Psoas muscle (tissue), 8 donors: Measurements from ENCODE around the gene CEP126. TPM values are rescaled to one million over a fixed set of nuclear protein-coding genes. Genes with fewer than 3 reads are reported as not detected.

ENCODE experiments used
- ATAC-seq, 4 donors: fragments of 200-7000 bp; cut with Tn5 transposase; one replicate each; pipeline ENCODE4 v1.9.1; 2020; ENCODE audit warnings: moderate library complexity in 3 of 4, mild to moderate bottlenecking in 2 of 4
- DNase-seq, 2 donors: peaks; one replicate each; pipeline ENCODE4 v3.0.0-alpha.2; 2020
- H3K27ac ChIP-seq: fragments of 200-600 bp; one replicate; pipeline ENCODE4 v1.8.0; 2022
- H3K27me3 ChIP-seq, 3 donors: fragments of 200-600 bp in 1 of 3; one replicate each; pipeline versions ENCODE4 v1.6.1 to v1.8.0; 2013 to 2022; ENCODE audit warnings: low read length in 2 of 3, mild to moderate bottlenecking in 2 of 3, moderate library complexity in 1 of 3; ENCODE audit not compliant: insufficient read depth in 3 of 3
- H3K36me3 ChIP-seq, 2 donors: fragments of 200-600 bp in 1 of 2; one replicate each; pipeline versions ENCODE4 v1.6.1 to v1.8.0; 2013 to 2022; ENCODE audit warnings: low read depth in 1 of 2, mild to moderate bottlenecking in 1 of 2, moderate library complexity in 1 of 2; ENCODE audit not compliant: insufficient read depth in 1 of 2
- H3K4me1 ChIP-seq: fragments of 200-600 bp; one replicate; pipeline ENCODE4 v1.8.0; 2022
- H3K4me3 ChIP-seq: fragments of 200-600 bp; one replicate; pipeline ENCODE4 v1.8.0; 2022; ENCODE audit warnings: mild to moderate bottlenecking
- H3K9me3 ChIP-seq: fragments of 200-600 bp; one replicate; pipeline ENCODE4 v1.8.0; 2022
- WGBS, 3 donors: extraction: QIAGEN DNeasy Blood & Tissue Kit; methylation state at CpG; one replicate each; pipeline versions ENCODE4 v1.1.6 to v1.1.7; 2013; 5-methylcytosine and 5-hydroxymethylcytosine counted together
- intact Hi-C, 2 donors: fragments of 100-400 bp; cut with DNase I; formaldehyde crosslinking; loops; one replicate each; pipeline versions ENCODE4 v1.11.0 to v1.14.2; 2022
- polyA plus RNA-seq, 3 donors: library from polyadenylated mRNA; stranded (reverse); fragments of 200-250 nt; gene quantifications; one replicate each; pipeline ENCODE4 v1.2.3, GENCODE V29; 2013
- total RNA-seq, 4 donors: library from RNA; stranded (reverse); fragmentation: NEBNext Ultra II Directional in 2 of 4; extraction: Animal tissue kit (Norgen Biotek cat#: 25700) in 2 of 4; gene quantifications; one replicate each; pipeline versions ENCODE4 v1.2.1 to v1.2.4, GENCODE V29; 2021 to 2023
- TF ChIP-seq, protein P1 (sequence below): fragments of 200-600 bp; IDR thresholded peaks from one replicate; pipeline ENCODE4 v1.8.0; 2022; ENCODE audit warnings: antibody characterized with exemption
- donor health status: healthy with polysubstance abuse.
- donor health status: DM: no; HTN: no; CAD: no; lungs with moderate emphysema.
- donor health status: Bipolar disorder and iron deficiency.
- donor health status: healthy.
- donor health status: DM: yes; HTN: yes; CAD: no.
- donor health status: DM: no; HTN: no; CAD: no.
- donor health status: DM: no; HTN: no; CAD: no.
- donor health status: DM: yes; HTN: yes; CAD: no.

Gene CEP126
- total and polyA plus RNA-seq, 7 donors = 0.12 to 1.2 (median 0.46) TPM

DNA sequence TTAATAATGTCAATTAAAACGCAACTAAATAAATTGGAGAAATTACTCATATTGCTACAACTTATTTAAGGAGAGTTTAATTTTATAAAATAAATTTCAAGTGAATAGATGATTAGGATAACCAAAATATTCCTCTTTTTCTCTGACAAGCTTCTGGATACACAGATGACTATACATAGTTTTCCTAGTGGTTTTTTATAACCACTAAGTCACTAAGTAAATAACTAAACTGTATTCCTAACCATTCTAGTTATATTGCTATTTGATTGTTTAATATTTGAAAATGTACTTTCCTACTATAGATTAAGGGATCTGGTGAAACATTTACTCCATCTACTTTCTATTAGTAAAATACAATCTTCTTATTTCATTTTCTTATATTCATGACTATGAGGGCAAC lies 6.2 kb downstream of the CEP126 start:
- no peak for ATAC-seq
- TF ChIP-seq, protein P1, sequence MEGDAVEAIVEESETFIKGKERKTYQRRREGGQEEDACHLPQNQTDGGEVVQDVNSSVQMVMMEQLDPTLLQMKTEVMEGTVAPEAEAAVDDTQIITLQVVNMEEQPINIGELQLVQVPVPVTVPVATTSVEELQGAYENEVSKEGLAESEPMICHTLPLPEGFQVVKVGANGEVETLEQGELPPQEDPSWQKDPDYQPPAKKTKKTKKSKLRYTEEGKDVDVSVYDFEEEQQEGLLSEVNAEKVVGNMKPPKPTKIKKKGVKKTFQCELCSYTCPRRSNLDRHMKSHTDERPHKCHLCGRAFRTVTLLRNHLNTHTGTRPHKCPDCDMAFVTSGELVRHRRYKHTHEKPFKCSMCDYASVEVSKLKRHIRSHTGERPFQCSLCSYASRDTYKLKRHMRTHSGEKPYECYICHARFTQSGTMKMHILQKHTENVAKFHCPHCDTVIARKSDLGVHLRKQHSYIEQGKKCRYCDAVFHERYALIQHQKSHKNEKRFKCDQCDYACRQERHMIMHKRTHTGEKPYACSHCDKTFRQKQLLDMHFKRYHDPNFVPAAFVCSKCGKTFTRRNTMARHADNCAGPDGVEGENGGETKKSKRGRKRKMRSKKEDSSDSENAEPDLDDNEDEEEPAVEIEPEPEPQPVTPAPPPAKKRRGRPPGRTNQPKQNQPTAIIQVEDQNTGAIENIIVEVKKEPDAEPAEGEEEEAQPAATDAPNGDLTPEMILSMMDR = no peak
- intact Hi-C loops = no loop called here
- WGBS, 3 donors = 95 to 98% (median 98%) methylated on average over 1 of the region's 1 CpG
- DNase-seq = no peak
- Histone ChIP-seq H3K27ac (no peak overlapping the region), H3K4me3 (no peak overlapping the region), H3K27me3 (no peaks in the 10 kb centered on the region), H3K36me3 (no peaks in the 10 kb centered on the region), H3K4me1 (no peaks in the 10 kb centered on the region), H3K9me3 (no peaks in the 10 kb centered on the region)

DNA sequence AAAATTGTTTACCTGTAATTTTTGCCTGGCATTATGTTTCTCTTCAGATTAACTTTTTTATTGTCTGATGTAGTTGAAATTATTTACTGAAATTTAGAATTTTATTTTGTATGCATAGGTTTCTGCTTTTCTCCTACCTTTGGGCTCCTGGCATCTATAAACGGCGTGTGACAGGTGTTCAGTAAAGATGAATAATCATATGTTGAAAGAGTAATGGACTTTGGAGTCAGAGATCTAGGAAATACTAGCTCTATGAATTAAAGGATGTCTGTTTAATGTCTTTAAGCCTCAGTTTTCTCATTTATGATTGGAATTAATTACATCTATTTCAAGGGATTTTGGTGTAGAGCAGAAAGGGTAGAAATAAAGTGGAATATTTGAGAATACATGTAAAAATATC lies 8.7 kb downstream of the CEP126 start:
- ATAC-seq = no peak
- DNase-seq = no peak
- no peaks in the 10 kb centered on the region for H3K4me1 ChIP-seq
- H3K27me3 ChIP-seq = no peaks in the 10 kb centered on the region
- H3K9me3 ChIP-seq = no peaks in the 10 kb centered on the region
- TF ChIP-seq, protein P1 = no peak
- no peak overlapping the region for H3K4me3 ChIP-seq
- WGBS, 3 donors = 78 to 84% (median 81%) methylated on average over 2 of the region's 2 CpGs
- H3K36me3 ChIP-seq = no peaks in the 10 kb centered on the region
- intact Hi-C loops = no loop called here
- H3K27ac ChIP-seq = no peak overlapping the region

DNA sequence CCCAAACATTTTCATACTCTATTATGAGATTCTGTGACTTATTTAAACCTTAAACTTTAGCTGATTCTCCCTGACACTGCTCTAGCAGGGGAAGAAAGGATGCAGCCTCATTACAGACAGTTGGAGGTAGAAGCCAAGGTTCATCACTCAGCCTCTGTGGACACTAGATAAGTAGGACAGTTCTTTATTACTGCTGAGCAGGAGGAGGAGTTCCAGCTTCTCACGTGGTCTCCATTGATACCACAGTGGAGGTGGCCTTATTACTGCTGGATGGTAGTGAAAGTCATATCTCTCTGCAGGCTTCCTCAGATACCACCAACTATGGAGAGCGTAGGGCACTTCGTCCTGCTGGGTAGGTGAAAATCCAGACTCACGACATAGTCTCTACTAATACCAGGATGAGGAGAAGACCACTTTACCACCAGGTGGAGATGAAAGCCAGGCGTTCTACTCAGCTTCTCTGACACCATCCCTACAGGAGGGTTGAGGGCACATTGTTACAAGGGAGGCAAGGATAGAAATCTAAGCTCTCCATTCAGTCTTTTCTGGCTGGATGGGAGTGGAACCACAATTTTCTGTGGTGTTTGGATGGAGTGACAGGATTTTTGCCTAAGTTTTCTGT lies 14.6 kb downstream of the CEP126 start:
- intact Hi-C loops = no loop called here
- 83 to 87% (median 85%) methylated on average over 5 of the region's 5 CpGs for WGBS, 3 donors

DNA sequence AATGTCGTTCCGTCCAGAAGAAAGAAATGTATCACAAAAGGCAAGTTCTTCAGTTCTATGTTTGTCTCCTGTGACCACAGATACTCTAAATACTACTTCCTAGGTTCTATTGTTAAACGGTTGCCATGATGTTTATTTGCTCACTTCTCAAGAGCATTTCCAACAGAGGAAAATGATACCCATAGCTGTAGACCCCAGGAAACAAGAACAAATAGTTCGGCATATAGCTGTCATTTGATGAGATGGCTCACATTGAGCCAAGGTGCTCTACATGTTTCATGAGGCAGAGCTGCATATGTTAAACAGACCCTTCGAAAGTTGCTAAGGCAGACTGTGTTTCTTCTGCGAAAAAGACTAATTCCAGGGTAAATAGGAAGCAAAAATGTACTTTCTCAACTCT lies 16.9 kb downstream of the CEP126 start:
- TF ChIP-seq, protein P1 = no peak
- Histone ChIP-seq H3K36me3 (no peaks in the 10 kb centered on the region), H3K27me3 (no peaks in the 10 kb centered on the region), H3K27ac (no peak overlapping the region), H3K4me3 (no peak overlapping the region), H3K4me1 (no peaks in the 10 kb centered on the region), H3K9me3 (no peaks in the 10 kb centered on the region)
- WGBS, 3 donors = 79 to 90% (median 86%) methylated on average over 6 of the region's 6 CpGs
- DNase-seq = no peak
- ATAC-seq = no peak
- intact Hi-C loops = no loop called here

More for the DNA sequence above, 14.6 kb downstream of the CEP126 start:
- TF ChIP-seq, protein P1 = no peak
- H3K4me3 ChIP-seq = no peak overlapping the region
- H3K27ac ChIP-seq = no peak overlapping the region
- no peaks in the 10 kb centered on the region for H3K9me3 ChIP-seq
- DNase-seq (no peak), ATAC-seq (no peak)
- H3K36me3 ChIP-seq = no peaks in the 10 kb centered on the region
- no peaks in the 10 kb centered on the region for H3K27me3 ChIP-seq
- H3K4me1 ChIP-seq = no peaks in the 10 kb centered on the region
